Stimulated activated CD8-positive, alpha-beta memory T cell treated with anti-CD3 and anti-CD28 coated beads, Interleukin-15, amount 100 ng/mL, for 4 hours (primary cell): ENCODE data around the gene EFNA4.
"Not testable (repeated sequence)": the region's sequence is repeated elsewhere in the genome, so short reads cannot be mapped to it uniquely, and the experiment has no call there.

ENCODE experiments used
- DNase-seq, 2 donors: peaks; one replicate each; pipeline ENCODE4 v3.0.0-alpha.2; 2020; ENCODE audit warnings: low read depth in 2 of 2

Gene EFNA4

GRCh38 chr1:155086856-155087535 is 23.5 kb downstream of the EFNA4 start:
- no peak for DNase-seq

GRCh38 chr1:155091071-155092051 is 27.8 kb downstream of the EFNA4 start:
- peak; percentile 51 to 59 for DNase-seq

- no peak for DNase-seq
These were observed 28.6 kb downstream of the EFNA4 start for GRCh38 chr1:155092131-155092530.

- DNase-seq, result no peak
These were observed 29.1 kb downstream of the EFNA4 start for GRCh38 chr1:155092641-155093040.

- no peak for DNase-seq
These were observed 30.5 kb downstream of the EFNA4 start for GRCh38 chr1:155093911-155094621.

GRCh38 chr1:155094622-155094948 is 31.0 kb downstream of the EFNA4 start:
- DNase-seq, result no peak

- DNase-seq, result no peak
These were observed 35.8 kb downstream of the EFNA4 start for GRCh38 chr1:155099331-155099730.

- no peak for DNase-seq
These were observed 39.8 kb downstream of the EFNA4 start for GRCh38 chr1:155103325-155103724.

- no peak for DNase-seq
These were observed 41.3 kb downstream of the EFNA4 start for GRCh38 chr1:155104605-155105534.

- no peak for DNase-seq
These were observed 42.1 kb downstream of the EFNA4 start for GRCh38 chr1:155105604-155106011.

- no peak for DNase-seq
These were observed 43.3 kb downstream of the EFNA4 start for GRCh38 chr1:155106862-155107261.

- no peak for DNase-seq
These were observed 44.0 kb downstream of the EFNA4 start for GRCh38 chr1:155107309-155108264.

GRCh38 chr1:155108296-155108695 is 44.8 kb downstream of the EFNA4 start:
- no peak for DNase-seq

GRCh38 chr1:155110381-155110780 is 46.8 kb downstream of the EFNA4 start:
- DNase-seq, result no peak

GRCh38 chr1:155110826-155111225 is 47.3 kb downstream of the EFNA4 start:
- DNase-seq, result no peak

GRCh38 chr1:155113450-155113980 is 50.0 kb downstream of the EFNA4 start:
- DNase-seq, result no peak

- DNase-seq, result no peak
These were observed 52.7 kb downstream of the EFNA4 start for GRCh38 chr1:155116113-155116764.

GRCh38 chr1:155117610-155118009 is 54.1 kb downstream of the EFNA4 start:
- no peak for DNase-seq

GRCh38 chr1:155118090-155118489 is 54.5 kb downstream of the EFNA4 start:
- not testable (repeated sequence) for DNase-seq
